Nephron progenitor cell (in vitro differentiated cells): ENCODE results near the gene NCOA7.
"Not testable (repeated sequence)": the region's sequence is repeated elsewhere in the genome, so short reads cannot be mapped to it uniquely, and the experiment has no call there.

Experiments
- DNase-seq: peaks from one replicate; pipeline ENCODE4 v3.0.0; 2021
- H3K27ac Mint-ChIP-seq: 2 replicates; pipeline ENCODE4 v1.8.0; 2021; ENCODE audit warnings: mild to moderate bottlenecking, moderate library complexity, mixed read lengths
- H3K27me3 Mint-ChIP-seq: 2 replicates; pipeline ENCODE4 v1.8.0; 2021; ENCODE audit warnings: mild to moderate bottlenecking, low read depth, mixed read lengths; ENCODE audit not compliant: poor library complexity
- H3K36me3 Mint-ChIP-seq: 2 replicates; pipeline ENCODE4 v1.8.0; 2021; ENCODE audit warnings: low read depth, mixed read lengths
- H3K4me1 Mint-ChIP-seq: 2 replicates; pipeline ENCODE4 v1.8.0; 2021; ENCODE audit warnings: mixed read lengths
- H3K4me3 Mint-ChIP-seq: 2 replicates; pipeline ENCODE4 v1.8.0; 2021; ENCODE audit warnings: mild to moderate bottlenecking, moderate library complexity, mixed read lengths
- H3K9me3 Mint-ChIP-seq: 2 replicates; pipeline ENCODE4 v1.8.0; 2021; ENCODE audit warnings: mild to moderate bottlenecking, moderate library complexity, mixed read lengths
- TF ChIP-seq, protein P1 (sequence below): fragments of 200-600 bp; sonication (generic); IDR thresholded peaks from 2 replicates; pipeline ENCODE4 v1.5.0; 2021; ENCODE audit warnings: antibody characterized with exemption

The NCOA7 gene

GRCh38 chr6:125804264-125804663 lies 13.5 kb downstream of the NCOA7 start:
- Mint-ChIP-seq H3K9me3 (no peaks in the 10 kb centered on the region), H3K27me3 (peaks cover 4% of the 10 kb centered on the region), H3K27ac (no peak overlapping the region), H3K4me3 (no peak overlapping the region), H3K36me3 (no peaks in the 10 kb centered on the region), H3K4me1 (no peaks in the 10 kb centered on the region)
- no peak for DNase-seq
- TF ChIP-seq, protein P1, sequence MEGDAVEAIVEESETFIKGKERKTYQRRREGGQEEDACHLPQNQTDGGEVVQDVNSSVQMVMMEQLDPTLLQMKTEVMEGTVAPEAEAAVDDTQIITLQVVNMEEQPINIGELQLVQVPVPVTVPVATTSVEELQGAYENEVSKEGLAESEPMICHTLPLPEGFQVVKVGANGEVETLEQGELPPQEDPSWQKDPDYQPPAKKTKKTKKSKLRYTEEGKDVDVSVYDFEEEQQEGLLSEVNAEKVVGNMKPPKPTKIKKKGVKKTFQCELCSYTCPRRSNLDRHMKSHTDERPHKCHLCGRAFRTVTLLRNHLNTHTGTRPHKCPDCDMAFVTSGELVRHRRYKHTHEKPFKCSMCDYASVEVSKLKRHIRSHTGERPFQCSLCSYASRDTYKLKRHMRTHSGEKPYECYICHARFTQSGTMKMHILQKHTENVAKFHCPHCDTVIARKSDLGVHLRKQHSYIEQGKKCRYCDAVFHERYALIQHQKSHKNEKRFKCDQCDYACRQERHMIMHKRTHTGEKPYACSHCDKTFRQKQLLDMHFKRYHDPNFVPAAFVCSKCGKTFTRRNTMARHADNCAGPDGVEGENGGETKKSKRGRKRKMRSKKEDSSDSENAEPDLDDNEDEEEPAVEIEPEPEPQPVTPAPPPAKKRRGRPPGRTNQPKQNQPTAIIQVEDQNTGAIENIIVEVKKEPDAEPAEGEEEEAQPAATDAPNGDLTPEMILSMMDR: no peak

DNA sequence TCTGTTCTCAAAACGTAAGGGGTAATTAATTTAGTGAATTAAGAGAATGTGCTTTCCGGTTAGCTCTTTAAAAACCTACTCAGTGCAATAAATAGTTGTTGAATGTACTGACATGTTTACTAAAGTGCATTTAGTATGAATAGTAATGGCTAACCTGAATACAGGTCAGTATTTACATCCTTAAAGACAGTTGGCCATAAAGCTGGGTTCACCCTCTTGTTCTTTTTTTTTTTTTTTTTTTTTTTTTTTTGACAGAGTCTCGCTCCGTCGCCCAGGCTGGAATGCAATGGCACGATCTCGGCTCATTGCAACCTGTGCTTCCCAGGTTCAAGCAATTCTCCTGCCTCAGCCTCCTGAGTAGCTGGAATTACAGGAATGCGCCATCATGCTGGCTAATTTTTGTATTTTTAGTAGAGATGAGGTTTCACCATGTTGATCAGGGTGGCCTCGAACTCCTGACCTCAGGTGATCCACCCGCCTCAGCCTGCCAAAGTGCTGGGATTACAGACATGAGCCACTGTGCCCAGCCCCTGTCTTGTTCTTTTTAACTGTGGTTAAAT lies 14.2 kb downstream of the NCOA7 start:
- H3K4me1 Mint-ChIP-seq, H3K36me3 Mint-ChIP-seq, H3K27me3 Mint-ChIP-seq, DNase-seq, H3K9me3 Mint-ChIP-seq, H3K27ac Mint-ChIP-seq, H3K4me3 Mint-ChIP-seq: not testable (repeated sequence)

DNA sequence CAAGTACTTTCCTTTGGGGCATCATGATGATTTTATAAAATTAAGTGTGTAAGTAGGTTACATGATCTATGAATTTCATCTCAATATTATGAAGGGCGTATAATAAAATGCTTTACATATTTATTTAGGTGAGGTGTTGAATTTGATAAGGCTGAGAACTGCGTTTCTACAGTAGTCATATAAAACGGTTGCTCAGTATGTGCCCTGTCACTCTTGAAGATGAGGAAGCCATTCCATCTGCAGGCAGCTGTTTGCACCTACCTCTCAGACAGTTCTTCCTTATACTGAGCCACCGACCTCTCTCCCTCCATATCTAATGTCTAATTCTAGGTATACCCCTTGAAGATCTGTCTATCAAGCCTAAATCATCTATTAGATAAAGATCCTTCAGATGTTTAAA lies 16.1 kb downstream of the NCOA7 start:
- TF ChIP-seq, protein P1: no peak
- Mint-ChIP-seq H3K36me3 (no peaks in the 10 kb centered on the region), H3K9me3 (no peaks in the 10 kb centered on the region), H3K4me1 (peaks cover 22% of the 10 kb centered on the region), H3K4me3 (no peak overlapping the region), H3K27me3 (peaks cover 4% of the 10 kb centered on the region), H3K27ac (no peak overlapping the region)
- DNase-seq: no peak

DNA sequence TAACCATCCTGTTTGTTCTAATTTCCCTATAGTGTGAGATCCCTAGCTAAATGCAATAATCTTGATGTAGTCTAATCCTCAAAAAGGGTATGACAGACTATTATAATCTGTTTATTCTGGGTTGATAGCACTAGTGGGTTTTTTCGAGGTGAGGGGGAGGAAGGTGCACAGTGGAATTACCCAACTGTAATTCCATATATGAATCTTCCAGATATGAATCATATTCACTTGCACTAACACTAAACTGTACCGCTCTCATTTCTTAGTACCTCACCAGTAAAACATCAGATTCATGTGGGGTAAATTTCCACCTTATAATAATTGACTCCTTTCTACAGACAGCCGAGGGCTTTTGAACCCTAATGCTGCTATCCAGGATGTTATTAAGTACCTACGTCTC lies 16.5 kb downstream of the NCOA7 start:
- TF ChIP-seq, protein P1: no peak
- DNase-seq: no peak
- Mint-ChIP-seq H3K27ac (no peak overlapping the region), H3K4me1 (peaks cover 23% of the 10 kb centered on the region), H3K36me3 (no peaks in the 10 kb centered on the region), H3K27me3 (peaks cover 4% of the 10 kb centered on the region), H3K4me3 (no peak overlapping the region), H3K9me3 (no peaks in the 10 kb centered on the region)

DNA sequence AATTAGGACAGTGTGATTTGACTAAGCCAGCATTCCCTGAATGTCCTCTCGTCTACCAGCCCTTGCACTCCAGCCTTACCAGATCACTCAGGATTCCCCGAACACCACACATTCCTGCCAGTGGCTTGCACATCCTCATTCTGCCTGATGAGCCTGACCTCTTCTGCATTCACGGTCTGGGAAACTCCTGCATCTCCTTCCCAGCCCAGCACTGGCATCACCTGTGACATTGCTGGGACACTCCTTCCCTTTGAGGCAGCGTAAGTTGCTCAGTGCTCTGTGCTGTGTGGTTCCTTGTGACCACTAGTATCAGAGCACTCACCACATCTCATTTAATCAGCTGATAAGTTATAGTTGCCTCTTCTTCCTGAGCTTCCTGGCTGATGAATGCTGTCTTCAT lies 17.3 kb downstream of the NCOA7 start:
- H3K27ac Mint-ChIP-seq: no peak overlapping the region
- no peaks in the 10 kb centered on the region for H3K9me3 Mint-ChIP-seq
- H3K4me3 Mint-ChIP-seq: no peak overlapping the region
- no peak for DNase-seq
- TF ChIP-seq, protein P1: no peak
- no peaks in the 10 kb centered on the region for H3K36me3 Mint-ChIP-seq
- H3K27me3 Mint-ChIP-seq: peaks cover 4% of the 10 kb centered on the region
- peaks cover 30% of the 10 kb centered on the region for H3K4me1 Mint-ChIP-seq

- no peak for DNase-seq
- Mint-ChIP-seq H3K36me3 (no peaks in the 10 kb centered on the region), H3K9me3 (no peaks in the 10 kb centered on the region), H3K4me1 (peaks cover 31% of the 10 kb centered on the region), H3K27ac (no peak overlapping the region), H3K4me3 (no peak overlapping the region), H3K27me3 (peaks cover 4% of the 10 kb centered on the region)
- TF ChIP-seq, protein P1: no peak
Observed at GRCh38 chr6:125808591-125808990, 17.8 kb downstream of the NCOA7 start.
